ENCODE data around the gene TMEM107. TPM values are rescaled to one million over a fixed set of nuclear protein-coding genes. Genes with fewer than 3 reads are reported as not detected.

The TMEM107 gene
- total RNA-seq, 1 donor from 2014 or later = 12.8 TPM

DNA sequence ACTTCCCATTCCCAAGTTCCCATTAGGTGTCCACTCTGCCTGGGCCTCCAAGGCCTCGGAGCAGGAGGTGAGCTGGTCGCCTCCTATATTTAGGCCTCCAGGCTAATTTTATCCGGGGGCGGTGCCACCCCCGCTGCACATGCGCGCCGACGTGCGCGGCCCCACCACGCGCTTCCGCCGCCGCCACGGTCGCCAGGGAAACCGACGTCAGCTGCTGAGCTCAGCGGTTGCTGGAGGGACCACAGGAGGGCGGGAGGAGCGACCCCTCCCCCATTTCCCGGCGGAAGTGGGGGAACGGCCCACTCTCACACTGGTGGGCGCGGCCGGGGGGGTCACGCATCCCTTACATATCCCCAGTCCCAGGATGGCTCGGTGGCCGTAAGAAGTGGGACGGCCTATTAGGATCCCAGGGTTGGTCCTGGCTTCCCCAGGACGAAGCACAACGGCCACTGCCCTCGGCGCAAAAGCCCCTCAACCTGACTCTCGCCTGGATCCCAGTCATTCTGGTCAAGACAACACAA lies 25.0 kb downstream of the TMEM107 start:
- Mint-ChIP-seq H3K27ac (ENCODE audit: unreplicated experiment) (peak overlapping the region; percentile 73), H3K9me3 (ENCODE audit: unreplicated experiment) (peaks cover 21% of the 10 kb centered on the region), H3K27me3 (ENCODE audit: unreplicated experiment) (peaks cover 14% of the 10 kb centered on the region), H3K36me3 (ENCODE audit: unreplicated experiment) (no peaks in the 10 kb centered on the region), H3K4me3 (ENCODE audit: unreplicated experiment) (no peak overlapping the region), H3K4me1 (ENCODE audit: low read depth, unreplicated experiment) (peaks cover 20% of the 10 kb centered on the region)
- DNase-seq = peak; percentile 82
- TF ChIP-seq CTCF (IDR thresholded peaks at IDR 0.05; ENCODE audit: partially characterized antibody, unreplicated experiment) = no peak

DNA sequence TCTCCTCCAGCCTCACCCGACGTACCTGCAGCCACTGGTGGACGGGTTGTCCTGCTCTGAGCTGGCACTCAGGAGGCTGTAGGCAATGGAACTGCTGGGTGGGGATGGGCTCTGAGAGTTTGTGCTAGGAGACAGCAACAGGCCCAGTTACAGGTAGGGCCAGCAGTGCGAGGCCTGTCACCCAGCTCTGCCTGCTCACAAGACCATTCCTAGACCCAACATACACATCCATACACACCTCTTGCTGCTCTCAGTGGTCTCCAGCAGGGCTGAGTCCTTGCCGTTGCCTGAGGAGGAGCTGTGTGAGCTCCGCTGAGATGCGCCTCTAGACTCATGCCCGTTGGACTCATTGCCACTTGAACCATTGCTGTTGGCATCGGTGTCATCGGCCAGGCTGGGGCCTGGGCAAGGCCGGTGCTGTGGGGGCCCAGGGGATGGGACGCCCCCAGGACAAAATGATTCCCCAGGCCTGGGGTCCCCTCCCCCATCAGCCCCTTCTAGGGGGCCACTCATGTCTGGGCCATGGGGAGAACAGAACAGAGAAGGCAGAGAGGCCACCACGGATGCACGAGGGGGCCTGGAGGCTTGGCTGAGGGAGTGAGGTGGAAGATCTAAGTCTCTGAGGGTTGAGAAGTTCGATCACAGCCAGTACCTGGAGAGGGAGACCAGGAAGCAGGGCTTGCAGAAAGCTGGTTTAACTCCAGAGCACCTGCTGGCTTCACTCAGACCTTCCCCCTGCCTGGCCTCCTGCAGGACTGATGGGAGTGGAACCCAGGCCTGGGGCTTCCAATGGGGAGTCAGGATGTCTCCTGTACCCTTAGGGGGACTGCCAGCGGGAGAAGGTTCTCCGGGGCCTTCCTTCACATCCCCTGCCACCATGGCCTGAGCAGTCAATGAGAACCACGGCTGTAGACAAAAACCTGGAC lies 25.7 kb downstream of the TMEM107 start:
- H3K36me3 Mint-ChIP-seq (ENCODE audit: unreplicated experiment) = no peaks in the 10 kb centered on the region
- TF ChIP-seq CTCF (IDR thresholded peaks at IDR 0.05; ENCODE audit: partially characterized antibody, unreplicated experiment) = no peak
- peaks cover 19% of the 10 kb centered on the region for H3K4me1 Mint-ChIP-seq (ENCODE audit: low read depth, unreplicated experiment)
- no peak overlapping the region for H3K4me3 Mint-ChIP-seq (ENCODE audit: unreplicated experiment)
- peaks cover 13% of the 10 kb centered on the region for H3K27me3 Mint-ChIP-seq (ENCODE audit: unreplicated experiment)
- H3K27ac Mint-ChIP-seq (ENCODE audit: unreplicated experiment) = no peak overlapping the region
- DNase-seq = no peak
- H3K9me3 Mint-ChIP-seq (ENCODE audit: unreplicated experiment) = peaks cover 21% of the 10 kb centered on the region

DNA sequence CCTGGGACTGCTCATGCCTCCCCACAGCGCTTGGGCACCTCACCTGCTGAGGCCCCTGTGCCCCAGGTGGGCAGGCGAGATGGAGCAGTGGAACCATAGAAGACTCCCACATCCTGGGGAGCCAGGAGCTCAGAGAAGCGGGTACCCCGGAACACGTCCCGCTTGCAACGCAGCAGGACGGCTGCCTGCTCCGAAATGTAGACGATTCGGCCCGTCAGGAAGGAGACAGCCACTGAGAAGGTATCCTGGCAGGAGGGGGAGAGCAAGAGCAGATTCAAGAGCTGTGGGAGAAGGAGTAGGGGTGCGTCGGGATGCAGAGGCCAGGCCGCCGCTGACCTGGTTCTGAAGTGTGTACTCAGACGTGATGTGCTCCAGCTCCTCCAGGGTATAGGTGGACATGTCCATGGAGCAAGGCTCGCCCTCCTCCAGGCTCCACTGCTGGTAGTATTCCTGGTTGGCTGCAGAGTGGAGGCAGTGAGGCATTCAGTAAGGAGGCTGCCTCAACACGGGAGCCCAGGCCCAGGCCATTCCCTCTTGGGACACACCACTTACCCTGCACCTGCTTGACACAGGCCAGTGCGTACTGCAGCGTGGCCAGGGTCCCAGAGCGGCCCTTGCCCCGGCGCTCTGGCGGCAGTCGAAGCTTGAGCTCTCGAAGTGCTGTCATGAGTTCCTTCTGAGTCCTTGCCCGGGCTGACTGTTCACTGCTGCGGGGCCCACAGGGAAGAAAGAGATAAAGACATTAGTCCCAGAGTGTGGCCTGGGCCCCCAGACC lies 26.6 kb downstream of the TMEM107 start:
- peaks cover 13% of the 10 kb centered on the region for H3K4me1 Mint-ChIP-seq (ENCODE audit: low read depth, unreplicated experiment)
- DNase-seq = no peak
- TF ChIP-seq CTCF (IDR thresholded peaks at IDR 0.05; ENCODE audit: partially characterized antibody, unreplicated experiment) = no peak
- no peaks in the 10 kb centered on the region for H3K36me3 Mint-ChIP-seq (ENCODE audit: unreplicated experiment)
- no peak overlapping the region for H3K4me3 Mint-ChIP-seq (ENCODE audit: unreplicated experiment)
- H3K27me3 Mint-ChIP-seq (ENCODE audit: unreplicated experiment) = peaks cover 11% of the 10 kb centered on the region
- no peak overlapping the region for H3K27ac Mint-ChIP-seq (ENCODE audit: unreplicated experiment)
- peaks cover 21% of the 10 kb centered on the region for H3K9me3 Mint-ChIP-seq (ENCODE audit: unreplicated experiment)

DNA sequence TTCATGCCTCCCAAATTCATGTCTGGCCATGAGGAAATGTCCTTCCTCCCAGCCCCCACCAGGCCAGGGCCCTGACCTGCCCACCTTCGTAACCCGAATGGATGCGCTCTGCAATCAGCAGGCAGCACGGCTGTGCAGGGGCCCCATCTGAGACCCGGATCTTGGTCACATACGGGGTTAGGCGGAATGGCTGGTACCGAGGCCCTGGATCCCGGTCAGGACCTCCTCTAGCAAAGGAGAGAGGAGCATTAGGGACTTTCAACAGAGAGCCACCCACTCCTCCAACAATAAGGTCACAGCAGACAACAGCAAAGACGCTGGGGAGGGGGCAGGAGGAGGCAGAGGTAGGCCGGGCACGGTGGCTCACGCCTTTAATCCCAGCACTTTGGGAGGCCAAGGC lies 27.6 kb downstream of the TMEM107 start:
- no peak for TF ChIP-seq CTCF (IDR thresholded peaks at IDR 0.05; ENCODE audit: partially characterized antibody, unreplicated experiment)
- H3K9me3 Mint-ChIP-seq (ENCODE audit: unreplicated experiment) = peaks cover 20% of the 10 kb centered on the region
- H3K4me3 Mint-ChIP-seq (ENCODE audit: unreplicated experiment) = no peak overlapping the region

More for the DNA sequence above, 27.6 kb downstream of the TMEM107 start:
- peaks cover 7% of the 10 kb centered on the region for H3K4me1 Mint-ChIP-seq (ENCODE audit: low read depth, unreplicated experiment)
- H3K27ac Mint-ChIP-seq (ENCODE audit: unreplicated experiment) = no peak overlapping the region
- no peaks in the 10 kb centered on the region for H3K36me3 Mint-ChIP-seq (ENCODE audit: unreplicated experiment)
- H3K27me3 Mint-ChIP-seq (ENCODE audit: unreplicated experiment) = peaks cover 7% of the 10 kb centered on the region
- DNase-seq = no peak

Data from glutamatergic neuron (in vitro differentiated cells).